ENCODE data around the gene WBP1L. TPM values are rescaled to one million over a fixed set of nuclear protein-coding genes. Genes with fewer than 3 reads are reported as not detected.

WBP1L gene
- total RNA-seq, 4 donors from 2014 or later = 103 to 204 (median 145) TPM

DNA sequence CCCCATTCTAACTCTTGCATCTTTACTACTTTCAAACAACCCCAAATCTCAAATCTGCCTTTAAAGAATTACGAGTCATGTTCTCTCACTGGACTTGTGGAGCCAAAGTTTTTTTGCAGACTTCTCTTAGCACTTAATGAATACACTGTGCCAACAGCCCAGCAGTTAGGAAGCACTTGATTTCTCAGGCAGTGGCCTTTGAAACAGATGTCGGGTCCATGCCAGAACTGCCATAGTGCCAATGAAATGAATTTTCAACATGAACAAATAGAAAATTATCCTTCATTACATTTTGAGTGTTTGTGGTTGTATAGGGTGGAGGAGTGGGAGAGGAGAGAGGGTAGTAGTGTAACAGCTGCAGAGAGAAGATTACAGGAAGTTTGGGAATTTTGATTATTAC is 116.2 kb downstream of the WBP1L start:
- TF ChIP-seq, protein P1, sequence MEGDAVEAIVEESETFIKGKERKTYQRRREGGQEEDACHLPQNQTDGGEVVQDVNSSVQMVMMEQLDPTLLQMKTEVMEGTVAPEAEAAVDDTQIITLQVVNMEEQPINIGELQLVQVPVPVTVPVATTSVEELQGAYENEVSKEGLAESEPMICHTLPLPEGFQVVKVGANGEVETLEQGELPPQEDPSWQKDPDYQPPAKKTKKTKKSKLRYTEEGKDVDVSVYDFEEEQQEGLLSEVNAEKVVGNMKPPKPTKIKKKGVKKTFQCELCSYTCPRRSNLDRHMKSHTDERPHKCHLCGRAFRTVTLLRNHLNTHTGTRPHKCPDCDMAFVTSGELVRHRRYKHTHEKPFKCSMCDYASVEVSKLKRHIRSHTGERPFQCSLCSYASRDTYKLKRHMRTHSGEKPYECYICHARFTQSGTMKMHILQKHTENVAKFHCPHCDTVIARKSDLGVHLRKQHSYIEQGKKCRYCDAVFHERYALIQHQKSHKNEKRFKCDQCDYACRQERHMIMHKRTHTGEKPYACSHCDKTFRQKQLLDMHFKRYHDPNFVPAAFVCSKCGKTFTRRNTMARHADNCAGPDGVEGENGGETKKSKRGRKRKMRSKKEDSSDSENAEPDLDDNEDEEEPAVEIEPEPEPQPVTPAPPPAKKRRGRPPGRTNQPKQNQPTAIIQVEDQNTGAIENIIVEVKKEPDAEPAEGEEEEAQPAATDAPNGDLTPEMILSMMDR (IDR thresholded peaks at IDR 0.05 in 4 of 5, conservative IDR thresholded peaks at IDR 0.05 in 1 of 5) = no peak
- no peak for TF ChIP-seq POLR2A (IDR thresholded peaks at IDR 0.05)
- no peaks in the 10 kb centered on the region for H3K27me3 ChIP-seq
- in situ Hi-C loops (cut with MboI; ENCODE audit: low sequenced_read_pairs in 4 of 4) = no loop called here
- H3K9me3 ChIP-seq = no peaks in the 10 kb centered on the region
- peaks cover 0 to 38% of the 10 kb centered on the region in 2 donors for H3K36me3 ChIP-seq
- no peak overlapping the region for H3K27ac ChIP-seq
- intact Hi-C loops (cut with DNase I; ENCODE audit: low total_unique reads) = no loop called here
- peaks cover 13% of the 10 kb centered on the region in 2 donors for H3K4me1 ChIP-seq
- DNase-seq (no peak), ATAC-seq (no peak)
- H3K4me3 ChIP-seq = no peak overlapping the region

DNA sequence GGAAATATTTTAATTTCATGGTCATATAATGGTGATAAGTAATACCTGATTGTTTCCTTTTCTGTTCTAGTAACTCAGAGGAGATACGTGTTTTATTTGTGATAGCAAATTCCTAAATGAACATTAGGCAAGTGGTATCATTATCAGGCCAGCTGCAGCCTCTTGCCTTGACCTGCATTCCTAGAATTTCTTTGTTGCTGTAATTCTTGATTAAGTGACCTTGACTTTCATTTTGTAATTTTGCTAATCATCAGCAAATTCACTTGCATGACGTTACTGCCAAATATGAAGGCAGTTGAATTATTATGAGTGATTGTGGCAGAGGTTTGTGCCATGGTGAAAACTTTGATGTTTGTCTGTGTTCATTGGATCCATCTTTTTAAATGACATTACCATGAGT is 119.9 kb downstream of the WBP1L start:
- H3K27me3 ChIP-seq = no peaks in the 10 kb centered on the region
- TF ChIP-seq, protein P1 (IDR thresholded peaks at IDR 0.05 in 4 of 5, conservative IDR thresholded peaks at IDR 0.05 in 1 of 5) = no peak
- no peak for TF ChIP-seq POLR2A (IDR thresholded peaks at IDR 0.05)
- DNase-seq (no peak), ATAC-seq (no peak)
- peaks cover 0 to 38% of the 10 kb centered on the region in 2 donors for H3K36me3 ChIP-seq
- no peaks in the 10 kb centered on the region for H3K4me1 ChIP-seq
- in situ Hi-C loops (cut with MboI; ENCODE audit: low sequenced_read_pairs in 4 of 4) = no loop called here
- no peak overlapping the region for H3K27ac ChIP-seq
- intact Hi-C loops (cut with DNase I; ENCODE audit: low total_unique reads) = no loop called here
- no peak overlapping the region for H3K4me3 ChIP-seq
- H3K9me3 ChIP-seq = no peaks in the 10 kb centered on the region

DNA sequence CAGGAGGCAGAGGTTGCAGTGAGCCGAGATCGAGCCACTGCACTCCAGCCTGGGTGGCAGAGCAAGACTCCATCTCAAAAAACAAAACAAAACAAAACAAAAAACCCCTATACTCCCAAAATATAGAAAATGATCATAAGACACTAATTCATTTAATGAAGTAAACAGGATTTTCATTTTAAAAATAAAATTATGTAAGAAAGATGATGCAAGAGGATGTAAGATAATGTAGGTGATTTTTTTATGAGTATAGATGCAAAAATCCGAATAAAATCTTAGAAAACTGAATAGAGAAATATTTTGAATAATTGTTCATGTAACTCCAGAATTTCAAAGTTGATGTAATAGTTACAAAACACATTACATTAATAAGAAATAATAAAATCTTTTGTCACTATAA is 121.9 kb downstream of the WBP1L start:
- H3K9me3 ChIP-seq = no peaks in the 10 kb centered on the region
- ATAC-seq (no peak), DNase-seq (no peak)
- in situ Hi-C loops (cut with MboI; ENCODE audit: low sequenced_read_pairs in 4 of 4) = no loop called here
- intact Hi-C loops (cut with DNase I; ENCODE audit: low total_unique reads) = no loop called here
- peaks cover 0 to 10% of the 10 kb centered on the region in 2 donors for H3K4me1 ChIP-seq
- H3K36me3 ChIP-seq = peaks cover 0 to 32% of the 10 kb centered on the region in 2 donors
- TF ChIP-seq, protein P1 (IDR thresholded peaks at IDR 0.05 in 4 of 5, conservative IDR thresholded peaks at IDR 0.05 in 1 of 5) = no peak
- TF ChIP-seq POLR2A (IDR thresholded peaks at IDR 0.05) = no peak
- H3K4me3 ChIP-seq = no peak overlapping the region
- no peaks in the 10 kb centered on the region for H3K27me3 ChIP-seq
- no peak overlapping the region for H3K27ac ChIP-seq

Other genes starting within 250 kb of the WBP1L start
- gene ACTR1A, start 241.2 kb upstream of the WBP1L start, total RNA-seq = 100 to 1,000 TPM; 212 to 261 (median 252) TPM
- 10 to 100 TPM in 1 of 4 donors, 1 to 10 TPM in 3; 7.3 to 11.8 (median 7.9) TPM for gene SUFU, start 240.0 kb upstream of the WBP1L start, total RNA-seq
- gene TRIM8, start 99.5 kb upstream of the WBP1L start, total RNA-seq = 100 to 1,000 TPM; 113 to 222 (median 138) TPM
- 1 to 10 TPM; 1.0 to 2.4 (median 1.5) TPM for gene ARL3, start 29.6 kb upstream of the WBP1L start, total RNA-seq
- gene SFXN2, start 29.3 kb upstream of the WBP1L start, total RNA-seq = 1 to 10 TPM in 1 of 4 donors, under 1 TPM in 3; 0.20 to 5.0 (median 0.76) TPM
- 1 to 10 TPM in 1 of 4 donors, not detected in 3; 4.2 TPM for gene CYP17A1, start 93.5 kb downstream of the WBP1L start, total RNA-seq
- 10 to 100 TPM; 18.1 to 38.2 (median 27.1) TPM for gene BORCS7, start 110.3 kb downstream of the WBP1L start, total RNA-seq
- gene AS3MT, start 125.5 kb downstream of the WBP1L start, total RNA-seq = 1 to 10 TPM in 3 of 4 donors, under 1 TPM in 1; 0.91 to 5.6 (median 4.8) TPM
- 1 to 10 TPM; 1.1 to 3.2 (median 2.0) TPM for gene CNNM2, start 174.3 kb downstream of the WBP1L start, total RNA-seq